TTC549 (cell line): ENCODE measurements around the gene SLCO2A1.

ENCODE experiments used
- FAIRE-seq: peaks from 2 replicates; lab custom pipeline; 2012; peaks lifted over from hg19 to GRCh38; lab: Jason Lieb, UNC

Gene SLCO2A1

DNA sequence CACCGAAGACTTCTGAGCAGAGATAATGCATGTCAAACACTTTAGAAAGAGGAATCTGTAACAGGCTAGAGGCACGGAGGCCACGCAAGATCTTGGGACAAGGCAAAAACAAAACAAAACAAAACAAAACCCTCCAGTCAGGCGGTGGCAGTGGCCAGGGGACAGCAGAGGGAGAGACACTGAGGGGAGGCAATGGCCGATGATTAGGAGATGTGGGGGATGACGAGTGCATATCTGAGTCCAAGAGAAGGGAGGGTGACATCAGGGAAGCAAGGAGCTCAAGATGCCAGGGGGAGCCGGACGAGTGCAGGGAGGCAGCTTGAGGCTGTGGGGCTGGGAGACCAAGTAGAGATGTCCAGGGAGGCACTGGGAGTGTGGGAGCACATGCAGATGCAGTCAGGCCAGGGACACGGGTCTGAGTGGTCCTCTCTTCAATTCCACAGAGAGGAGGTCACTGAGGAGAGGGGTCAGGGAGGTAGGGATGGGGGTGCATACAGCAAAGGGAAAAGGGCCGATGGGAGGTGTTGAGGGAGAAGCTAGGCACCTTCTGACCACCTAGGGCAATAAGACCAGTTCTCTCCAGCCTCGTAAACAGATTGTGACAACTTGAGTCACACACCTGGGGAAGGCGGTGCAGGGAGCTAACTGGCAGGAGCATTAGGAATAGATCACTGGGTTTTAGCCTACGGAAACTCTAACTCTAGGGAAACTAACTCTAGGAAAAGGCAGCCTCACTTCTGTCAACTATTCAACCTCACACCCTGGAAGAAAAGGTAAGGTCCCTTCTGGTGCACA, 29.6 kb downstream of the SLCO2A1 start:
- FAIRE-seq = no peak

DNA sequence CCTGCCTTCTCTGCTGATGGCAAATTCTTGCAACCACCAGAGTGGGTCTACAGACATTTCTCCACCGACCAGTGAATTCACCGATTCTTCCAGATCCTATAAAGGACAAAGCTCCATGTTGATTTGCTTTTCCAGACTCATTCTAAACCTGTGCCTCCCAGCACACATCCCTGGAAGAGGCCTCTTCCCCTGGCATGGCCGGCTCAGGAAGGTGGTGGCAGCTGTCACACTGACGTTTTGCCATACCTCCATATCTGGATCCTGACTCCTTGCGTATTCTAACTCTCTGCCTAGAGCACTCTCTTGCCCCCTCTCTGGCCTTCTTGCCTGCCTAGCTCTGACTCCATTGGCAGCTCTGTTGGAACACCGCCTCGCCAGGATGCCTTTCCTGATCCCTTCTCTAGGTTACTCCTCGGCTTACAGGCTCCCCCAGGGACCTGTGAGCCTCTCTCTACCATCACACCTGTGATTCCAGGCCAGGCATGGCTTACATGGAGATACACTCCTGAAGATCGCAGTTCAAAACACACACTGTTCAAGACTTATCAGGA, 31.0 kb downstream of the SLCO2A1 start:
- no peak for FAIRE-seq

DNA sequence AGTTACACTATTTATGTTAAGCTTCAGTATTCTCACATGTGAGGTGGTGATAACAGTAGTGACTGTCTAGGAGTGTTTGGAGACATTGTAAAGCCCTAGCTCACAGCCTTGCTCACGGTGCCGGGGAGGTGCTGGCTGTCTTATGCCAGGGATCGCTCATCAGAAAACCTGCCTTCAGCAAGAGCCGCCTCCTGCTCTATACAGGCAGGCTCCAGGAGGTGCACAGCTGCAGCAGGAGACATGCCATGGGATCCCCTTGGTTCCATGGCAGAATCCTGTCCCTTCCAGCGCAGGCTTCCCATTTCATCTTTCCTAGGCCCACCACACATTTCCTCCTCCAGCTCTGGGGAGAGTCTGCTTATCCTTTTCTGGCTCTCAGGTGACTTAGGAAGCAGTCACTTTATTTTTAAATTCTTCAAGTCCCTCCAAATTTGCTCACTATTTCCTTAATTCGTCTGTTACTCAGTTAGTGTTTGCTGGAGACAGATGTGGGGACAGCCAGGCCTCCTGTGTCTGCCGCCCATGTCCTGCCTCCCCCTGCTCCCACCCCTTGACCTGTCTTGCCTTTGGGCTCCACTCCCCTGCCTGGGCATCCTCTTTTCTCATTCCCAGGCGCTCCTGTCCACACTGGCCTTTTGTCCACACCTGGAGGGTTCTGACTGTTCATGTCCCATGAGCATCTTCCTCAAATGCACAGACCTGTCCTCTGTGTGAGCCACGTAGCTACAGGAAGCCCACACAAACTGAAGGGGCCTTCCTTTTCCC, 31.7 kb downstream of the SLCO2A1 start:
- no peak for FAIRE-seq

DNA sequence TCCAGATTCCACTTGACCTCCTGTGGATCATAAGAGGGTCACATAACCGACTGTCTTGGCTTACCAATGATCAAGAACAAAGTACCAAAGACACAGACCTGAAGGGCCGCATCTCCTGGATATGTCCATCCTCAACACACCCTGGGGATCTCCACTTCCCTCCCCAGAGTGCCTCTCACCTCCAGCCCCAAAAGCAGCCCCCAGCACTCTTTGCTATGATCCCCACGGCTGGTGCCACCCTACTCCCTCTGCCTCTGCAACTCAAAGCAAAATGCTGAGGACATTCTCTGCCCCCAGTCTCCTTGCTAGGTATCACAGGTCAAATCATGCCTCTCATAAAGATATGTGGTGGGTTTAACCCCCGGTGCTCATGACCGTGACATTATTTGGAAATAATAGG, 32.7 kb downstream of the SLCO2A1 start:
- FAIRE-seq = no peak

DNA sequence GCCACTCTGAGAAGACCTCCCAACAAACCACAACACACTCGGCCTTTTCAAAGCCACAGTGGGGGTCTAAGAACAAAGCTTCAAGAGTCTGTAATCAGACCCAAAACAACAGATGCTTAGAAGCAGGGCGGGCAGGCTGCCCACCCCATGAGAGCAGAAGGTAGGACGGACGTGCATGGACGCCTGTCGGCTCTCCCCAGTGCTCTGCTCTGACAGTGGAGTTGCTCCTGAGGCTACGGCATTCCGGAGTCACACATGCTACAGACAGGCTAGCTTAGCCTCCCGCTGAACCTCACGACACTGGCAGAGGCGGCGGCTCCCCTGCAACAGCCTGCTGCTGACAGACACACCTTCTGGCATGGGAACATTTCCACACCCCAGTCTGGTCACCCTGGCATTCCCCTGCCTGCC, 33.5 kb downstream of the SLCO2A1 start:
- FAIRE-seq = no peak

DNA sequence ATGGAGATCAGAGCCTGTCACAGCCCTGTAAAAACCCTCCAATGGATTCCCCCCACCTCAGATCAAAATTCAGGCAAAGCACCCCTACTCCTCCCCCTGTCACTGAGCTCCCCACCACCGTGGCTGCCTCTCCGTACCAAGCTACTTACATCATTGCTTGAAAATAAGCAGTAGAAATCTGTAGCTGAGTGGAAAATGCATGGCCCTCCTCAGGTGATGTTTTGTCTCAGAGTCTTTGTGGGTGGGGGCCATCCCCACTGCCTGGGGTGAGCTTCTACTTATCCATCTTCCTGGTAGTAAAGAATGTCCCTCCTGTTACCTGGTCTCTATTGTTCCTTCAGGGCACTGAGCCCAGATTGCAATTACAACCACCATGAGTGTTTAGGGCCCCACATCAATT, 34.5 kb downstream of the SLCO2A1 start:
- no peak for FAIRE-seq

DNA sequence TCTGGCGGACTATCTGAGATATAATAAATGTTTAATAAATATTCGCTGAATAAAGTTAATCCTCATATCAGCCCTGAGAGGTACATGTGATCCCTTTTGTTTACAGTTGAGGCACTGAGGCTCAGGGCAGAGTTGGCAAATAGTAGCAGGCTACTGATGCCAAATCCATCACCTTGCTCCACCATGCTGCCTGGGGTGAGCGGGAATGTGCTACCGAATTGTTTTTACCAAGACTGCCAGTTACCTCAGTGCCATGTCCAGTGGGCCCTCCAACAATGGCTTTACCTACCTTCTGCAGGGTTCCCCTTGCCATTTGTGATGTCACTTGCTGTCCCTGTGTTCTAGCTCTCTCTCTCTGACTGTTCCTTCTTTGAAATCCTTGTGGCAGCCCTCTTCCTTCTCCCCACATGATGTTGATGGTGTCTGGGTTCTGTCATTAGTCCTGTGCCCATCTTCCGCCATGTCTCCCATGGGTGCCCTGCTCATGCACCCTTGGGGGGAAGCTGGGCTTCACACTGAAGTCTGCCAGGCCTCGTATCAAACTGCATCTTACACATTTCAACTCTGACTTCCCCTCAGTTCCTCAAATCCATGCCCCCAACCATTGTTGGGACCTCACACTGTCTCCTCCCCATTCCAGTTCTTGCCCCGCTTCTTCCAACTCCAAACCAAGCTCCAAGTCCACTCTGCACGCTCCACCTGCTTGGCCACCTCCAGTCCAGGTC, 35.4 kb downstream of the SLCO2A1 start:
- FAIRE-seq = no peak

DNA sequence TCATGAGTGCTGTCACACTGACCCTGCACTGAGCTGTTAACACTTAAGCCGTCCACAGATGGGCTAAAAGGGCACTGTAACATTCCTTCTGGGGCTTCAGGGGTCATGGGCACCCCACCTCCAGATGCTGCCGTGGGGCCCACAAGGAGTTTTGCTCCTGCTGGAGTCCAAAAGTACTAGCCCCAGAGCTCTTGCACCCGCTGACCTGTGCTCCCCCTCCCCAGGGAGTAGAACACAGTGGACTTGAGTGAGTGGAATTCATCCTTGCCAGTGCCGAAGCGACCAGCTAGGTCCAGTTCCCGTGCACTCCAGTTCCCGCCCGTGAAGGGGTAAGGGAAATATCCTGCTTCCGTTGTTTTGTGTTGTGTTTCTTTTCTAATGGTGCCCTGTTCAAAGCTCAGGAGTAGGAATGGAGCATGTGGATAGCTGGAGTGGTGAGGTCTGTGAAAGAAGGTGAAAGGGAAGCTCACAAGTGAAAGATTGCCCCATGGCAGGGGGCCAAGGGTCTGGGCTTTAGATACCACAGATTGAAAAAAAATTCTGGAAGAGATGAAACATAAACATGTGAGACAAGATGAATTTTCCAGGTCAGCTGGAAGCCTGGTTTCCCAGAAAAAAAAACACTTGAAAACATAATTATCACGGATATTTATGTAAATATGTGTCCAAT, 36.6 kb downstream of the SLCO2A1 start:
- FAIRE-seq = no peak

DNA sequence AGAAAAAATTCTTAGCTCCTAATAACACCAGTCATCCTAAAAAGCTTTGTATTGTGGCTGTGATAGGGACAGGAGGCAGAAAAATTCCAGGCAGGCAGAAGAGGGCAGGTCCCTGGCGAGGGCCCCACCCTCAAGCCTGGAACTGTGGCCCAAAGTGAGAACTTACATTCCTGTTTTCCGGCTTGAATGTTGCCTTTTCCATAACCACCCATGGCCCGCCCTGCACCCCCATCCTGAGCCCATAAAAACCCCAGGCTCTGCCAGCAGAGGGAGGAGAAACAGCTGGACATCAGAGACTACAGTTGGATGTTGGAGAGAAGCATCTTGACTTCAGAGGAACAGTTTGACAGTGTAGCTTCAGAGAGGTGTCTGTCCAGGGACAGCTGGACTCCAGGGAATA, 37.3 kb downstream of the SLCO2A1 start:
- no peak for FAIRE-seq

DNA sequence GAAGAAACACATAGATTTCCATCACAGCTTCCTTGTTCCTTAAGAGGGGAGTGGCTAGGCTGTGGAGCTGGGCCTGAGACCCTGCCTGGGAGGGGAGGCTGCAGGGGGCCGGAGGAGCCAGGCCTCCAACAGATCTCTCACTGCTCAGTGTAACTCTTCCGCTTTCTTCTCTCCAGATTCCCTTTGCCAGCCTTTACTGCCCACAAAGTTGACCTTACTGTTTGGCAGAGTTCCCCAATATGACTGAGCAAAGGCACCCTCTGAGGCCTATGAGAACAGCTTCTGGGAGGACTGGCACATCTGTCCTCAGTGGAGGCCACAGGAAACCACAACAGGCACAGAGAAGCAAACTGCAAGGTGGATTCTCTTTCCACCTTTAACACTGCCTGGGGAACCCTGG, 38.1 kb downstream of the SLCO2A1 start:
- FAIRE-seq = no peak

DNA sequence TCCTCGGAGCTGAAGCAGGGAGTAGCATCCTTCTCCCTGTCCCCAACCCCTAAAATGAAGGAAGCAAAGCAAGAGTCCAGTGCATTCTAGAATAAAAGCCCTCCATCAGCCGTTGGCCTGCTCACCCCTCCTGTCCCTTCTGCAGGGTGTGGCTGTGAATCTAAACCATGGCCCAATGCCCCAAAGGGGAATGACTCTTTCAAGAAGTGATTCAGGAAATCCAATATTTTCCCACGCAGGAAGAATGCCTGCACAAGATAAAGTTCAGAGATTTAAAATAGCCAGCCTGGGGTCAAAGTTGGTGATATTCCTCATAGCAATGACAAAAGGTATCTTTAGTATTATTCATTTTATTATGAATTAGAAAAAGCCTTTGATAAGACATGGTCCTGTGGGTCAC, 38.5 kb downstream of the SLCO2A1 start:
- FAIRE-seq = no peak

DNA sequence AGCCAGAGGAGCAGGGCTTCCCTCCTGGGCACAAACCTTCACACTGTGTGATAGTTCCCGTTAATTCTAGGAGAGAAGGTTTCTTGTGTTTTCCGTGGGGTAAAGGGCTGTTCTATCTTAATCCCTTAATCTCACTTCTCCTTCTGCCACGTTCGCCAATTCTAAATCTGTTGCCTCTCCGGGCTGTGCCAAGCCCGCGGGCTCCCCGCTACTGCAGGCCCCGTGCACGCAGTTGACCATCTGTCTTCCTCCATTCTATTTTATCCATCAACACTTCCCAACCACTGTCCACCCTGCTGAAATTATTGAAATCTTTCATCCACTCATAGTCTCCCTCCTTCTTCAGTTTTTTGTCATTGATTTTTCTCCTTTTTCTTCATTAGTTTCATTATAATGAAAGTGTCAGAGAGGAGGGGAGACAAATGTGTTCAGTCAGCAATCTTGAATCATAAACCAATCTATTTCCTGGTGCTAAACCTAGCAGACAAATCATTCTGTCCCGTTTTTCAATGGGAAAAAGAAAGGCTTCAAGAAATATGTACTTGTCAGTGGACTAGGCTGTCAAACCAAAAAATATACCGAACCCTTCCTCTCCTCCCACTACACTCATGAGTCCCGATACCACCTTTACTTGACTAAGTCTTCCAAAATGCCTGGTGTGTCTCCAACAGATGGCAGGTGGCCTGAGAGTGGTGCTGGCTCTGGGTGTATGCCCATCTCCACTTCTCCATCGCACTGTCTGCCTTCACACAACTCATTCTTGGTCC, 39.6 kb downstream of the SLCO2A1 start:
- no peak for FAIRE-seq

DNA sequence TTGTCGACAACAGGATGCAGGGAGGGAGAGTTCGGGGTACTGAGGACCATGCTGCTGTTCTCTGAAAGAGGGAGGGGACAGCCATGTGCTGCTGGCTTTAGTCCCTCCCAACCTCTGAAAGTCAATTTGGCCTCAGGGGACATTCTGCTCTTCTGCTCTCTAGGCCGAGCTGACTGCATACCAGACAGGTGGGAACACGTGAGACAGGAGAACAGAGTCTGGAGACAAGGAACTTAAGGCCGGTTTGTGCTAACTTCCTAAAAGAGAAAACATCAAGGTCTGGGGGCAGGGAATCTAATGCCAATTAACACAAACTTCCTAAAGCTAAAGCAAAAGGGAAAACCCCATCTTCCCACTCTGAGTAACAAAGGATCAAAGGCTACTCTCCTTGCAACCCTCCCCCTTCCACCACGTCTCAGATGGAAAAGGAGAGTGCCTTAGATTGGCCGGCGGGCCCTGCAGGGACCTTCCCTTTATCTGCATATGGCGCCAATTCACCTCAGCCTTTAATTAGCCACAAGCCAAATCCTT, 41.0 kb downstream of the SLCO2A1 start:
- FAIRE-seq = no peak

DNA sequence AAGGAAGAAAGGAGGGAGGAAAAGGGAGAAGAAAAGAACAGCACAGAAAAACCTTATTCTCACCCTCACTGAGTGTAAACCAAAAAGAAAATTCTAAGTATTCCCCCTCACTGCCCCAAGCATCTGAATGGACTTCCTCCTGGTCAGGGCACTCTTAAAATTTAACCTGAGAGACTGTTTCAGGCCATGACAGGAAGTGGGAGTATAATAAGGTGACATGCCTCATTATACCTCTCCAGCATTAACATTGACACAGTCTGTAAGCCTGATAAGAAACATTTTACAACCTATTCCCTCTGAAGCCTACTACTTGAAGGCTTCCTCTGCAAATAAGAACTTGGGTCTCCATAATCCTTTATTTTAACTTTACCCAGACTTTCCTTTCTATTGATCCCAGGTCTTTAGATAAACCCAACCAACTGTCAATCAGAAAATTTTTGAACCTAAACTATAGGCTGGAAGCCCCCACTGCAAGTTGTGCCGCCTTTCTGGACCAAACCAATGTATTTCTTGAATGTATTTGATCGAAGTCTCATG, 41.7 kb downstream of the SLCO2A1 start:
- FAIRE-seq = no peak

DNA sequence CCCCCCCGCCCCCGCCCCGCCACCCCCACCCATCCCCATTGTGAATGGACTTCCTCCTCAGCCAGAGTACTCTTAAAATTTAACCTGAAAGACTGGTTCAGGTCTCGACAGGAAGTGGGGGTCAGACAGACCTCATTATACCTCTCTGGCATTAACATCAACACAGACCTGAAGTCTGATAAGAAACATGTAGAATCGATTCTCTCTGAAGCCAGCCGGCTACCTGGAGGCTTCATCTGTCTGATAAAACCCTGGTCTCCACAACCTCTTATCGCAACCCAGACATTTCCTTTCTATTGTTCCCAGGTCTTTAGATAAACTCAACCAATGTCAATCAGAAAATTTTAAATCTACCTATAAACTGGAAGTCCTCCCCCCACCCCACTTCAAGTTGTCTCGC, 42.6 kb downstream of the SLCO2A1 start:
- FAIRE-seq = no peak

DNA sequence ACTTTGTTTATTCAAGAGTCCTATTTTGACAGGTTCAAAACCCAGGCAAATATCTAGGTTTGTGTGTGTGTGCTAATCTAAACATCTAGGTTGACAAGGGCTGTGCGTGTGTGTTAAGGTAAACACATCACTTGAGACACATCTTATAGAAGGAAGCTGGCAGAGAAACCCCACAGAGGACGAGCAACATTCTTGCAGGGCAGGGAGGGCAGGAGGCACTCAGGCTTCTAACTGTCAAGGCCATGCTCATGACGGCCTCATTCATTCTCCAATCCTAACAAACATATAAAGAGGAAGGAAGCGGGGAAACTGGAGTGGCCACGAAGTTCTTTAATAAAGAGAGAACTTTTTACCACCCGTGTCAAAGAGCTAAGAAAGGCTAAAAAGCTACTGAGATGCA, 43.4 kb downstream of the SLCO2A1 start:
- no peak for FAIRE-seq

DNA sequence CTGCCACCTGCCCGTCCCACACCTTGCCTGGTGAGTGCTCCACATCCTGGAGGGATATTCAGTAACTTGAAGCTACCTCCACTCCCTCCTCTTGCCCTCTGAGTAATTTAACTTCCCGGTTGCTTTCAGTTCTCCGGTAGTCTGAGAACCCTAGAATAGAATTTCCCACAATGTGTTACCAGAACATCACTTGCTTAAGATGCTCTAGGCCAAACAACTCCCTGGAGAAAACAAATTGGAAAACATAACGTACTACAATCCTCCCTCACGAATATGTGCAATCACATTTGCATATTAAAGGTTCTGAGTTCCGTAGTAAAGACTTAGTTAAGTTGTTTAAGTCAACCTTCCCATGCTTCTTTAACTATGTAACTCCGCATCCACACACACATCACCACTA, 44.8 kb downstream of the SLCO2A1 start:
- FAIRE-seq = no peak

DNA sequence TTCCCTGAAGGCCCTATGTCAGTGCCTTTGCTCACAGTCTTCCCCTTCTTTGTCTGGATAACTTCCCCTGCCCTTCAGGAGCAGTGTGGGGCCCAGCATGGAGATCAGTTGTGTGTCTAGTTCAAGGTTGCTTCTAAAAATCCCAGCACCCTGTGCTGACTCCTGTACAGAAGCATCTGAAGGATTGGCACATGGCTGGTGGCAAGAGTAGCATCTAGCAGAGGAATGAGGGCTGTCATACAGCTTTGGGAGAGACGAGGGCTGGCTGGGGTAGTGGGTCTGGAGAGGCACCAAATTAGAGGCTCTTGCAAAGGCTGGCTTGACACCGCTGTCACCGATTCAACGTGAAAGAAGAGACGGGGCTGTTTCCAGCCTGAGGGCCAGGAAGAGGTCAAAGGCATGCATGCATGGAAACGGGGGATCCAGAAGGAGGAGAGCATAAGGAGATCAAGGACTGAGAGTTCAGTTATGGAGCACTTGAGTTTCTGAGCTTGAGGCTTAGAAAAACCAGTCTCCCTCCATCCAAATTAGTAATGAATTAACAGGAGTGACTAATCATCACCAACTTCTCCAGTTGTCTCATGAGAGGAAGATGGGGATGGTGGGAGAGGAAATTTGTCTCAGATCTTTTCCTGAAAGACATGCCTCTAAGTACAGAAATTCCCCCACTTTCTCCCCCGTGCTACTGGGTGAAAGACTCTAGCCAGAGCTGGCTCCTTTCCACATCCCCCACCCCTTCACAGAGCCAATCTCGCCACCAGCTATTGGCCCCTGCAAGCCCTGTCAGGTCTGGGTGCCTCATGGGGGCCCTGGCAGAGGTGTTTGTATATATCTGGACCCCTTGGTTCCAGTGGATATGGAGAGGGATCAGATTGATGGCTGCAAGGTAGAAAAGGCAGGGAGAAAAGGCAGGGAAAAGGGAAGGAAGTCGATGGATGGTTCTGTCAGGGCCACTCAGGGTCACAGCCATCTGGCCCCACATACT, 45.9 kb downstream of the SLCO2A1 start:
- no peak for FAIRE-seq

DNA sequence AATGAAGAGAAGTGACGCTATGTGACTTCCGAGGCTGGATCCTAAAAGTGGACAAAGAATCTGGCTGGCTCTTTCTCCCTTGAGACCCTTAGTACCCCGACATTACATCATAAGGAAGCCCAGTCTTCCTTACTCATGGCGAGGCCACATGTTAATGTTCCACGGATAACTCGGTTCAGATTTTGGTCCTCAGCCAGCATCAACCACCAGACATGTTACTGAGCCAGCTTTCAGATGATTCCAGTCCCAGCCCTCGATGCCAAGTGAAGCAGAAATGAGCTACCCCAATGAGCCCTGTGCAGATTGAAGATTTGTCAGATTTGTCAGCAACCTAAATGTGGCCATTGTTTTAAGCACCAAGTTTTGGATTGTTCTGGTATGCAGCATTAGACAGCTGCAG, 46.6 kb downstream of the SLCO2A1 start:
- FAIRE-seq = no peak

DNA sequence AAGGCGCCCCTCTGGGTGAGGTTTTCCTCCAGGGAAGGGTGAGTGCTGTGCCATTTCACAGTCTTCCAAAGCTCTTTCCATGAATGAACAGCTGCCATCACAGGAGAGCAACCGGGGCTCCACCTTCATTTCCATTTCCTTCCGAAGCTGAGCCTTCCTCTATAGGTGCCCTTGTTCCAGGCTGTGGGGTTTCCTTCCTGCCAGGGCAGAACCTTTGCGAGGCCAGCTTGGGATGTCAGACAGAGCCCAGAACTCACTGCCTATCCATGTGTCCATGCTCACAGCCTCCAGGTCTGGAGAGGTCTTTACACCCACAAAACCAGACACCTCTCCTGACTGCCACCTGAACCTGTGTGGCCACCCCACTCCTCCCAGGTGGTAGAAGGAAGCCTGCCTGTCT, 49.2 kb downstream of the SLCO2A1 start:
- FAIRE-seq = no peak
